RWPE1 (cell line): ENCODE data around the gene KPNA1.
A peak's percentile ranks its signal among the peaks of the same experiment; 100 is the strongest.

Experiments used
- CTCF ChIA-PET: fragments of 350-600 bp; sonication (Branson Sonifier 250); formaldehyde crosslinking; extraction: SDS; loops from one replicate; lab custom pipeline; 2021; lab: Yijun Ruan, JAX
- POLR2A ChIA-PET: fragments of 400-600 bp; formaldehyde crosslinking; extraction: SDS; loops from one replicate; lab custom pipeline; 2020; ENCODE audit warnings: antibody characterized with exemption; ENCODE audit not compliant: low non-redundant PET; lab: Yijun Ruan, JAX
- DNase-seq: peaks from one replicate; pipeline ENCODE4 v3.0.0; 2012; ENCODE audit warnings: low spot score
- H3K27ac ChIP-seq: fragments of 450-650 bp; 2 replicates; pipeline ENCODE4 v1.5.1; 2017
- CTCF ChIP-seq: fragments of 450-650 bp; conservative IDR thresholded peaks from 2 replicates; pipeline ENCODE4 v1.5.1; 2017; ENCODE audit warnings: low read depth, mild to moderate bottlenecking

The KPNA1 gene

GRCh38 chr3:122398920-122399319, 115.8 kb downstream of the KPNA1 start:
- no peak for DNase-seq
- POLR2A ChIA-PET: no interaction called here
- H3K27ac ChIP-seq: no peak overlapping the region
- no peak for TF ChIP-seq CTCF
- CTCF ChIA-PET: no interaction called here

- no peak for TF ChIP-seq CTCF
- H3K27ac ChIP-seq: no peak overlapping the region
- POLR2A ChIA-PET: no interaction called here
- CTCF ChIA-PET: no interaction called here
- DNase-seq: no peak
Observed at GRCh38 chr3:122397201-122397600, 117.5 kb downstream of the KPNA1 start.

GRCh38 chr3:122396511-122396910, 118.2 kb downstream of the KPNA1 start:
- TF ChIP-seq CTCF: no peak
- DNase-seq: no peak
- ChIA-PET POLR2A (interaction anchor here (1.0 kb wide), 1 partner anchor 12 kb away, joined by 4 read pairs; the partner anchor contains the start of gene FAM162A), CTCF (no interaction called here)
- no peak overlapping the region for H3K27ac ChIP-seq

GRCh38 chr3:122395582-122395981, 119.2 kb downstream of the KPNA1 start:
- CTCF ChIA-PET: no interaction called here
- POLR2A ChIA-PET: interaction anchor here (1.0 kb wide), 1 partner anchor 11 kb away, joined by 4 read pairs; the partner anchor contains the start of gene FAM162A
- TF ChIP-seq CTCF: no peak
- no peak overlapping the region for H3K27ac ChIP-seq
- no peak for DNase-seq

- DNase-seq: no peak
- TF ChIP-seq CTCF: no peak
- CTCF ChIA-PET: interaction anchor here (0.7 to 2.0 kb wide), 4 partner anchors 9 to 1166 kb away, joined by 3 to 13 read pairs (median 5); partner anchors contain the start of gene FAM162A
- no peak overlapping the region for H3K27ac ChIP-seq
- POLR2A ChIA-PET: no interaction called here
Observed at GRCh38 chr3:122394173-122394572, 120.6 kb downstream of the KPNA1 start.

- no peak overlapping the region for H3K27ac ChIP-seq
- POLR2A ChIA-PET: interaction anchor here (0.9 kb wide), 1 partner anchor 9 kb away, joined by 3 read pairs; the partner anchor contains the start of gene FAM162A
- peak; percentile 41 for DNase-seq
Observed at GRCh38 chr3:122392868-122393844, 121.6 kb downstream of the KPNA1 start.

More at GRCh38 chr3:122392868-122393844, 121.6 kb downstream of the KPNA1 start:
- CTCF ChIA-PET: interaction anchor here (0.5 to 2.0 kb wide), 20 partner anchors 8 to 1167 kb away, joined by 3 to 13 read pairs (median 4); partner anchors contain the start of genes FAM162A and WDR5B
- peak; percentile 86 for TF ChIP-seq CTCF
